H1 (cell line): ENCODE results near the gene TNS3. TPM values are rescaled to one million over a fixed set of nuclear protein-coding genes. Genes with fewer than 3 reads are reported as not detected.

ENCODE experiments used
- ATF2 ChIP-seq: IDR thresholded peaks from 2 replicates; pipeline ENCODE4 v1.6.1; 2012; ENCODE audit warnings: low read length, inconsistent platforms
- BACH1 ChIP-seq: IDR thresholded peaks from 2 replicates; pipeline ENCODE4 v1.6.1; 2012; ENCODE audit warnings: low read length, improper control_type of control experiment
- CBX8 ChIP-seq: fragments of 300-800, 300-1000 bp; sonication (generic); IDR thresholded peaks from 2 replicates; pipeline ENCODE4 v1.7.1; 2016; ENCODE audit warnings: low read depth, low read length, borderline replicate concordance
- CHD1 ChIP-seq: IDR thresholded peaks from 2 replicates; pipeline ENCODE4 v1.6.1; 2012; ENCODE audit warnings: low read depth, low read length, improper control_type of control experiment
- EP300 ChIP-seq, 2 experiments: IDR thresholded peaks; 1 replicate in 1 of 2; 2 replicates in 1 of 2; pipeline ENCODE4 v1.6.1; 2011 to 2012; ENCODE audit warnings: low read depth in 2 of 2, low read length in 2 of 2, mild to moderate bottlenecking in 2 of 2, borderline replicate concordance in 1 of 2, inconsistent platforms in 1 of 2, moderate library complexity in 1 of 2
- EZH2 ChIP-seq: fragments of 200-600 bp; sonication (generic); IDR thresholded peaks from 2 replicates; pipeline ENCODE4 v1.7.1; 2012; ENCODE audit warnings: low read depth, mild to moderate bottlenecking, moderate library complexity, low read length, inconsistent platforms; ENCODE audit not compliant: severe bottlenecking
- KDM4A ChIP-seq: IDR thresholded peaks from one replicate; pipeline ENCODE4 v1.7.1; 2012; ENCODE audit warnings: low read depth, mild to moderate bottlenecking, moderate library complexity, low read length, inconsistent platforms; ENCODE audit not compliant: severe bottlenecking
- KDM5A ChIP-seq: fragments of 200-600 bp; IDR thresholded peaks from 2 replicates; pipeline ENCODE4 v1.7.1; 2012; ENCODE audit warnings: mild to moderate bottlenecking, low read length, inconsistent platforms, mixed read lengths
- PHF8 ChIP-seq: fragments of 200-600 bp; sonication (generic); conservative IDR thresholded peaks from 2 replicates; pipeline ENCODE4 v1.7.1; 2012; ENCODE audit warnings: low read depth, mild to moderate bottlenecking, inconsistent platforms, low read length, moderate library complexity
- SP2 ChIP-seq: IDR thresholded peaks from 2 replicates; pipeline ENCODE4 v1.6.1; 2012; ENCODE audit warnings: mild to moderate bottlenecking, low read length, inconsistent platforms
- SRF ChIP-seq: IDR thresholded peaks from 2 replicates; pipeline ENCODE4 v1.6.1; 2011; ENCODE audit warnings: mild to moderate bottlenecking, low read depth, low read length, moderate library complexity
- USF2 ChIP-seq: IDR thresholded peaks from 2 replicates; pipeline ENCODE4 v1.6.1; 2011; ENCODE audit warnings: low read length, improper control_type of control experiment
- polyA plus RNA-seq, 7 experiments: library from polyadenylated mRNA; depleted of rRNA in 3 of 7; stranded (reverse) in 5 of 7; unstranded in 2 of 7; fragments of >200 nt in 5 of 7; fragments of 200-250 nt in 2 of 7; gene quantifications; 1 replicate in 5 of 7; 2 replicates in 1 of 7; 4 replicates in 1 of 7; pipeline versions ENCODE4 v1.2.1 to v1.2.3, GENCODE V29; 2011 to 2013; ENCODE audit warnings: missing spikeins in 2 of 7, mixed read lengths in 2 of 7
- total RNA-seq: library from RNA; stranded (reverse); fragmentation: NEBNext Ultra II Directional; extraction: Animal tissue kit (Norgen Biotek cat#: 25700); gene quantifications from 2 replicates; pipeline ENCODE4 v1.2.1, GENCODE V29; 2021

Gene TNS3
- total and polyA plus RNA-seq, 2 of the 8 experiments (the other 6 are each of a cell fraction or from before 2014, with no cell fraction given): 11.9 to 24.2 TPM

GRCh38 chr7:47254081-47254977 is 327.6 kb downstream of the TNS3 start (continued):
- TF ChIP-seq PHF8 (no peak), KDM5A (no peak), KDM4A (peak; percentile 92), EP300 (IDR thresholded peaks at IDR 0.05; ENCODE audit: borderline replicate concordance in 1 of 2, low read depth in 2 of 2, low read length in 2 of 2) (no peak), SP2 (no peak), SRF (no peak), USF2 (no peak), CBX8 (no peak), BACH1 (no peak), EZH2 (no peak), ATF2 (no peak), CHD1 (no peak)
